ENCODE data around the gene MAP4K4. TPM values are rescaled to one million over a fixed set of nuclear protein-coding genes. Genes with fewer than 3 reads are reported as not detected.

Gene MAP4K4
- total and polyA plus RNA-seq, 2 of the 13 experiments (the other 11 are each of a cell fraction or from before 2014, with no cell fraction given), result 105 to 264 TPM

DNA sequence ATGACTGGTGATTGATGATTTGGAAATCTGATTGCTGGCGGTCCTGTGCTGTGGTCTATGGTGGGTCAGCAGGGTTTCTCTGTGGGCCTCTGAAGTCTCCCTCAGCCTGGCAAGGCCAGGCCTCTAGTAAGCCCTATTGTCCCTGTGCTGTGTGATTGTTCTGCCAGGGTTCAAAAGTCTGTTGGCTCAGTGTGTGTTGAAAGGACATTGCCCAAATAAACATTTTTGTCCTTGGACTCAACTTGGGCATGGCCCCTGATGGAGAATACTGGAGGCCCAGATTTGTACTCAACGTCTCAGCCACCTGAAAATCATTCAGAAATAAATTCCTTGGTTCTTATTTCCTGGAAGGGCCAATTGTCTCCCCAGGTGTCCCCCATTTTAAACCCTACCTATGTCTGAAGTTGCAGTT, 74.4 kb downstream of the MAP4K4 start (continued):
- TF ChIP-seq, protein P1, sequence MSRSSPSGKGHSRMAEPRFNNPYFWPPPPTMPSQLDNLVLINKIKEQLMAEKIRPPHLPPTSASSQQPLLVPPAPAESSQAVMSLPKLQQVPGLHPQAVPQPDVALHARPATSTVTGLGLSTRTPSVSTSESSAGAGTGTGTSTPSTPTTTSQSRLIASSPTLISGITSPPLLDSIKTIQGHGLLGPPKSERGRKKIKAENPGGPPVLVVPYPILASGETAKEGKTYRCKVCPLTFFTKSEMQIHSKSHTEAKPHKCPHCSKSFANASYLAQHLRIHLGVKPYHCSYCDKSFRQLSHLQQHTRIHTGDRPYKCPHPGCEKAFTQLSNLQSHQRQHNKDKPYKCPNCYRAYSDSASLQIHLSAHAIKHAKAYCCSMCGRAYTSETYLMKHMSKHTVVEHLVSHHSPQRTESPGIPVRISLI (CRISPR knock-in tag; IDR thresholded peaks at IDR 0.05; ENCODE audit: borderline replicate concordance), result peak; percentile 64; the same call in 1 of the 2 replicates
- TF ChIP-seq, protein P2, sequence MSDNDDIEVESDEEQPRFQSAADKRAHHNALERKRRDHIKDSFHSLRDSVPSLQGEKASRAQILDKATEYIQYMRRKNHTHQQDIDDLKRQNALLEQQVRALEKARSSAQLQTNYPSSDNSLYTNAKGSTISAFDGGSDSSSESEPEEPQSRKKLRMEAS (IDR thresholded peaks at IDR 0.05), result peak; percentile 55
- TF ChIP-seq, protein P3, sequence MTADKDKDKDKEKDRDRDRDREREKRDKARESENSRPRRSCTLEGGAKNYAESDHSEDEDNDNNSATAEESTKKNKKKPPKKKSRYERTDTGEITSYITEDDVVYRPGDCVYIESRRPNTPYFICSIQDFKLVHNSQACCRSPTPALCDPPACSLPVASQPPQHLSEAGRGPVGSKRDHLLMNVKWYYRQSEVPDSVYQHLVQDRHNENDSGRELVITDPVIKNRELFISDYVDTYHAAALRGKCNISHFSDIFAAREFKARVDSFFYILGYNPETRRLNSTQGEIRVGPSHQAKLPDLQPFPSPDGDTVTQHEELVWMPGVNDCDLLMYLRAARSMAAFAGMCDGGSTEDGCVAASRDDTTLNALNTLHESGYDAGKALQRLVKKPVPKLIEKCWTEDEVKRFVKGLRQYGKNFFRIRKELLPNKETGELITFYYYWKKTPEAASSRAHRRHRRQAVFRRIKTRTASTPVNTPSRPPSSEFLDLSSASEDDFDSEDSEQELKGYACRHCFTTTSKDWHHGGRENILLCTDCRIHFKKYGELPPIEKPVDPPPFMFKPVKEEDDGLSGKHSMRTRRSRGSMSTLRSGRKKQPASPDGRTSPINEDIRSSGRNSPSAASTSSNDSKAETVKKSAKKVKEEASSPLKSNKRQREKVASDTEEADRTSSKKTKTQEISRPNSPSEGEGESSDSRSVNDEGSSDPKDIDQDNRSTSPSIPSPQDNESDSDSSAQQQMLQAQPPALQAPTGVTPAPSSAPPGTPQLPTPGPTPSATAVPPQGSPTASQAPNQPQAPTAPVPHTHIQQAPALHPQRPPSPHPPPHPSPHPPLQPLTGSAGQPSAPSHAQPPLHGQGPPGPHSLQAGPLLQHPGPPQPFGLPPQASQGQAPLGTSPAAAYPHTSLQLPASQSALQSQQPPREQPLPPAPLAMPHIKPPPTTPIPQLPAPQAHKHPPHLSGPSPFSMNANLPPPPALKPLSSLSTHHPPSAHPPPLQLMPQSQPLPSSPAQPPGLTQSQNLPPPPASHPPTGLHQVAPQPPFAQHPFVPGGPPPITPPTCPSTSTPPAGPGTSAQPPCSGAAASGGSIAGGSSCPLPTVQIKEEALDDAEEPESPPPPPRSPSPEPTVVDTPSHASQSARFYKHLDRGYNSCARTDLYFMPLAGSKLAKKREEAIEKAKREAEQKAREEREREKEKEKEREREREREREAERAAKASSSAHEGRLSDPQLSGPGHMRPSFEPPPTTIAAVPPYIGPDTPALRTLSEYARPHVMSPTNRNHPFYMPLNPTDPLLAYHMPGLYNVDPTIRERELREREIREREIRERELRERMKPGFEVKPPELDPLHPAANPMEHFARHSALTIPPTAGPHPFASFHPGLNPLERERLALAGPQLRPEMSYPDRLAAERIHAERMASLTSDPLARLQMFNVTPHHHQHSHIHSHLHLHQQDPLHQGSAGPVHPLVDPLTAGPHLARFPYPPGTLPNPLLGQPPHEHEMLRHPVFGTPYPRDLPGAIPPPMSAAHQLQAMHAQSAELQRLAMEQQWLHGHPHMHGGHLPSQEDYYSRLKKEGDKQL (CRISPR knock-in tag; IDR thresholded peaks at IDR 0.05; ENCODE audit: low read depth), result peak; percentile 84
- TF ChIP-seq KDM3A (CRISPR knock-in tag; IDR thresholded peaks at IDR 0.05; ENCODE audit: low read depth) (peak; percentile 75; the same call in 1 of the 2 replicates), ZNF441 (CRISPR knock-in tag; IDR thresholded peaks at IDR 0.05; ENCODE audit: borderline replicate concordance) (0 out of 2 replicates have a peak, but pooled peaks have one; percentile 59), HOXA5 (CRISPR knock-in tag; IDR thresholded peaks at IDR 0.05) (peak; percentile 46; the same call in 1 of the 2 replicates), SALL2 (CRISPR knock-in tag; IDR thresholded peaks at IDR 0.05) (no peak), NRL (CRISPR knock-in tag; IDR thresholded peaks at IDR 0.05; ENCODE audit: borderline replicate concordance) (no peak), KDM6A (CRISPR knock-in tag; IDR thresholded peaks at IDR 0.05; ENCODE audit: low read depth) (peak; percentile 98), SPEN (CRISPR knock-in tag; IDR thresholded peaks at IDR 0.05; ENCODE audit: low read depth) (peak; percentile 62; the same call in 1 of the 2 replicates), SP1 (IDR thresholded peaks at IDR 0.05) (no peak), SP1 (CRISPR knock-in tag; IDR thresholded peaks at IDR 0.05) (no peak), STAG1 (CRISPR knock-in tag; IDR thresholded peaks at IDR 0.05) (peak; percentile 35; the same call in 1 of the 2 replicates), MYC (CRISPR knock-in tag; IDR thresholded peaks at IDR 0.05; ENCODE audit: borderline replicate concordance) (no peak), MYNN (CRISPR knock-in tag; IDR thresholded peaks at IDR 0.05; ENCODE audit: low read depth) (0 out of 2 replicates have a peak, but pooled peaks have one; percentile 57), FOXK1 (CRISPR knock-in tag; IDR thresholded peaks at IDR 0.05; ENCODE audit: borderline replicate concordance, low read depth) (peak; percentile 87; the same call in 1 of the 2 replicates), GATA4 (IDR thresholded peaks at IDR 0.05; ENCODE audit: borderline replicate concordance, low read depth) (0 out of 2 replicates have a peak, but pooled peaks have one; percentile 34)
- TF ChIP-seq, protein P4, sequence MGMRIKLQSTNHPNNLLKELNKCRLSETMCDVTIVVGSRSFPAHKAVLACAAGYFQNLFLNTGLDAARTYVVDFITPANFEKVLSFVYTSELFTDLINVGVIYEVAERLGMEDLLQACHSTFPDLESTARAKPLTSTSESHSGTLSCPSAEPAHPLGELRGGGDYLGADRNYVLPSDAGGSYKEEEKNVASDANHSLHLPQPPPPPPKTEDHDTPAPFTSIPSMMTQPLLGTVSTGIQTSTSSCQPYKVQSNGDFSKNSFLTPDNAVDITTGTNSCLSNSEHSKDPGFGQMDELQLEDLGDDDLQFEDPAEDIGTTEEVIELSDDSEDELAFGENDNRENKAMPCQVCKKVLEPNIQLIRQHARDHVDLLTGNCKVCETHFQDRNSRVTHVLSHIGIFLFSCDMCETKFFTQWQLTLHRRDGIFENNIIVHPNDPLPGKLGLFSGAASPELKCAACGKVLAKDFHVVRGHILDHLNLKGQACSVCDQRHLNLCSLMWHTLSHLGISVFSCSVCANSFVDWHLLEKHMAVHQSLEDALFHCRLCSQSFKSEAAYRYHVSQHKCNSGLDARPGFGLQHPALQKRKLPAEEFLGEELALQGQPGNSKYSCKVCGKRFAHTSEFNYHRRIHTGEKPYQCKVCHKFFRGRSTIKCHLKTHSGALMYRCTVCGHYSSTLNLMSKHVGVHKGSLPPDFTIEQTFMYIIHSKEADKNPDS (CRISPR knock-in tag; IDR thresholded peaks at IDR 0.05), result peak; percentile 61; the same call in 1 of the 2 replicates
- TF ChIP-seq, protein P5, sequence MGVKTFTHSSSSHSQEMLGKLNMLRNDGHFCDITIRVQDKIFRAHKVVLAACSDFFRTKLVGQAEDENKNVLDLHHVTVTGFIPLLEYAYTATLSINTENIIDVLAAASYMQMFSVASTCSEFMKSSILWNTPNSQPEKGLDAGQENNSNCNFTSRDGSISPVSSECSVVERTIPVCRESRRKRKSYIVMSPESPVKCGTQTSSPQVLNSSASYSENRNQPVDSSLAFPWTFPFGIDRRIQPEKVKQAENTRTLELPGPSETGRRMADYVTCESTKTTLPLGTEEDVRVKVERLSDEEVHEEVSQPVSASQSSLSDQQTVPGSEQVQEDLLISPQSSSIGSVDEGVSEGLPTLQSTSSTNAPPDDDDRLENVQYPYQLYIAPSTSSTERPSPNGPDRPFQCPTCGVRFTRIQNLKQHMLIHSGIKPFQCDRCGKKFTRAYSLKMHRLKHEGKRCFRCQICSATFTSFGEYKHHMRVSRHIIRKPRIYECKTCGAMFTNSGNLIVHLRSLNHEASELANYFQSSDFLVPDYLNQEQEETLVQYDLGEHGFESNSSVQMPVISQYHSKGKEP (CRISPR knock-in tag; IDR thresholded peaks at IDR 0.05), result 0 out of 2 replicates have a peak, but pooled peaks have one; percentile 31
